G401 (cell line): ENCODE results near the gene CCT5. TPM values are rescaled to one million over a fixed set of nuclear protein-coding genes. Genes with fewer than 3 reads are reported as not detected.
"Not testable (repeated sequence)": the region's sequence is repeated elsewhere in the genome, so short reads cannot be mapped to it uniquely, and the experiment has no call there.

ENCODE experiments used
- DNase-seq: peaks from one replicate; pipeline ENCODE4 v3.0.0-alpha.2; 2015; ENCODE audit warnings: low spot score
- in situ Hi-C: cut with HindIII; loops from 2 replicates; pipeline ENCODE4 v1.10.0; 2016; ENCODE audit warnings: low sequenced_read_pairs, mixed read lengths
- total RNA-seq: library from RNA; depleted of rRNA; stranded (reverse); fragments of >200 nt; shearing (Covaris generic); gene quantifications from 2 replicates; pipeline ENCODE4 v1.2.3, GENCODE V29; 2014

The CCT5 gene
- total RNA-seq, 1 experiment from 2014 or later, result 956 TPM

- in situ Hi-C loops, result no loop called here
- no peak for DNase-seq
Measured at GRCh38 chr5:10291692-10292339, 41.7 kb downstream of the CCT5 start.

- in situ Hi-C loops, result no loop called here
- no peak for DNase-seq
Measured at GRCh38 chr5:10293907-10294662, 44.0 kb downstream of the CCT5 start.

- DNase-seq, result no peak
- in situ Hi-C loops, result no loop called here
Measured at GRCh38 chr5:10295619-10296326, 45.7 kb downstream of the CCT5 start.

- in situ Hi-C loops, result no loop called here
- no peak for DNase-seq
Measured at GRCh38 chr5:10297646-10298204, 47.6 kb downstream of the CCT5 start.

GRCh38 chr5:10300246-10300645 lies 50.2 kb downstream of the CCT5 start:
- DNase-seq, result no peak
- in situ Hi-C loops, result no loop called here

GRCh38 chr5:10301266-10301665 lies 51.2 kb downstream of the CCT5 start:
- in situ Hi-C loops, result no loop called here
- no peak for DNase-seq

GRCh38 chr5:10301842-10302610 lies 51.9 kb downstream of the CCT5 start:
- DNase-seq, result no peak
- in situ Hi-C loops, result no loop called here

GRCh38 chr5:10303201-10303600 lies 53.1 kb downstream of the CCT5 start:
- in situ Hi-C loops, result no loop called here
- DNase-seq, result no peak

- in situ Hi-C loops, result no loop called here
- no peak for DNase-seq
Measured at GRCh38 chr5:10303699-10304170, 53.7 kb downstream of the CCT5 start.

- no peak for DNase-seq
- in situ Hi-C loops, result no loop called here
Measured at GRCh38 chr5:10304932-10305331, 54.9 kb downstream of the CCT5 start.

- in situ Hi-C loops, result no loop called here
- DNase-seq, result no peak
Measured at GRCh38 chr5:10306114-10306513, 56.0 kb downstream of the CCT5 start.

- peak; percentile 51 for DNase-seq
- in situ Hi-C loops, result no loop called here
Measured at GRCh38 chr5:10306806-10307205, 56.7 kb downstream of the CCT5 start.

- peak; percentile 77 for DNase-seq
- in situ Hi-C loops, result no loop called here
Measured at GRCh38 chr5:10307206-10308148, 57.4 kb downstream of the CCT5 start, which contains the start of gene CMBL. CMBL (minus strand) TSS chr5:10307902; CDS start chr5:10290762, 17,140 bp downstream.

GRCh38 chr5:10308844-10309243 lies 58.8 kb downstream of the CCT5 start:
- in situ Hi-C loops, result no loop called here
- DNase-seq, result no peak

- DNase-seq, result no peak
Measured at GRCh38 chr5:10310066-10310779, 60.1 kb downstream of the CCT5 start.

GRCh38 chr5:10310835-10311570 lies 60.9 kb downstream of the CCT5 start:
- DNase-seq, in situ Hi-C loops: not testable (repeated sequence)

More at GRCh38 chr5:10310066-10310779, 60.1 kb downstream of the CCT5 start:
- in situ Hi-C loops, result no loop called here
